GM12875 (cell line): ENCODE data around the gene RAB6A.
"Not testable (repeated sequence)": the region's sequence is repeated elsewhere in the genome, so short reads cannot be mapped to it uniquely, and the experiment has no call there.

Experiments
- H3K4me3 ChIP-seq: one replicate; pipeline ENCODE4 v1.5.1; 2011; ENCODE audit warnings: low read depth, low read length, control low read depth
- CTCF ChIP-seq: IDR thresholded peaks from 2 replicates; pipeline ENCODE4 v1.5.1; 2011; ENCODE audit warnings: low read depth, mild to moderate bottlenecking, control low read depth, inconsistent platforms, low read length, moderate library complexity, borderline replicate concordance; ENCODE audit not compliant: insufficient read depth

Gene RAB6A

GRCh38 chr11:73717136-73717535 lies 43.7 kb downstream of the RAB6A start:
- no peak overlapping the region for H3K4me3 ChIP-seq
- no peak for TF ChIP-seq CTCF

GRCh38 chr11:73716153-73717056 lies 44.5 kb downstream of the RAB6A start:
- no peak overlapping the region for H3K4me3 ChIP-seq
- TF ChIP-seq CTCF = no peak

- TF ChIP-seq CTCF = no peak
- H3K4me3 ChIP-seq = no peak overlapping the region
Observed at GRCh38 chr11:73715541-73715940, 45.3 kb downstream of the RAB6A start.

GRCh38 chr11:73710964-73711363 lies 49.9 kb downstream of the RAB6A start:
- no peak overlapping the region for H3K4me3 ChIP-seq
- no peak for TF ChIP-seq CTCF

GRCh38 chr11:73705053-73705452 lies 55.8 kb downstream of the RAB6A start:
- no peak for TF ChIP-seq CTCF
- no peak overlapping the region for H3K4me3 ChIP-seq

- TF ChIP-seq CTCF = no peak
- H3K4me3 ChIP-seq = no peak overlapping the region
Observed at GRCh38 chr11:73693899-73694525, 66.9 kb downstream of the RAB6A start.

GRCh38 chr11:73680687-73681086 lies 80.2 kb downstream of the RAB6A start:
- no peak overlapping the region for H3K4me3 ChIP-seq
- no peak for TF ChIP-seq CTCF

GRCh38 chr11:73676552-73676951 lies 84.3 kb downstream of the RAB6A start:
- H3K4me3 ChIP-seq = not testable (repeated sequence)
